CD4-positive, alpha-beta T cell (primary cell): ENCODE data around the gene PLET1. TPM values are rescaled to one million over a fixed set of nuclear protein-coding genes. Genes with fewer than 3 reads are reported as not detected.

Experiments used
- ATAC-seq: fragments of 200-7000 bp; cut with Tn5 transposase; one replicate; pipeline ENCODE4 v1.10.0; 2022; ENCODE audit warnings: mild to moderate bottlenecking; ENCODE audit not compliant: poor library complexity
- CTCF ChIA-PET: fragments of 350-600 bp; sonication (Branson Sonifier 250); formaldehyde crosslinking; loops from one replicate; lab custom pipeline; 2021; ENCODE audit warnings: antibody characterized with exemption, inconsistent platforms; lab: Charles Lee
- POLR2A ChIA-PET: fragments of 350-600 bp; sonication (Branson Sonifier 250); formaldehyde crosslinking; loops from one replicate; lab custom pipeline; 2021; ENCODE audit warnings: antibody characterized with exemption, inconsistent platforms; lab: Charles Lee
- DNase-seq, 14 experiments: peaks; one replicate each; pipeline ENCODE4 v3.0.0-alpha.2; 2013 to 2020; ENCODE audit warnings: mixed read lengths in 2 of 14
- H3K27ac ChIP-seq, 2 donors: one replicate each; pipeline versions ENCODE4 v1.5.1 to v1.7.0; 2013; ENCODE audit warnings: low read length in 2 of 2, low read depth in 1 of 2, mild to moderate bottlenecking in 1 of 2
- H3K27me3 ChIP-seq, 2 experiments: 1 replicate in 1 of 2; 2 replicates in 1 of 2; pipeline versions ENCODE4 v1.6.1 to v1.7.0; 2013; ENCODE audit warnings: low read length in 2 of 2, control low read depth in 1 of 2, mild to moderate bottlenecking in 1 of 2, moderate library complexity in 1 of 2; ENCODE audit not compliant: insufficient read depth in 2 of 2, control insufficient read depth in 1 of 2
- H3K36me3 ChIP-seq: one replicate; pipeline ENCODE4 v1.6.1; 2013; ENCODE audit warnings: low read length, control low read depth; ENCODE audit not compliant: insufficient read depth
- H3K4me1 ChIP-seq: one replicate; pipeline ENCODE4 v1.6.1; 2013; ENCODE audit warnings: low read length, control low read depth; ENCODE audit not compliant: insufficient read depth
- H3K4me3 ChIP-seq: one replicate; pipeline ENCODE4 v1.5.1; 2013; ENCODE audit warnings: mild to moderate bottlenecking, low read length, moderate library complexity
- H3K9me3 ChIP-seq, 2 experiments: 1 replicate in 1 of 2; 2 replicates in 1 of 2; pipeline versions ENCODE4 v1.6.1 to v1.7.0; 2013; ENCODE audit warnings: low read length in 2 of 2, mild to moderate bottlenecking in 2 of 2, control low read depth in 1 of 2, moderate library complexity in 1 of 2; ENCODE audit not compliant: control insufficient read depth in 1 of 2, insufficient read depth in 1 of 2
- H3K27ac Mint-ChIP-seq: one replicate; pipeline ENCODE4 v1.8.0; 2020; ENCODE audit warnings: mixed read lengths
- H3K27me3 Mint-ChIP-seq: one replicate; pipeline ENCODE4 v1.8.0; 2021; ENCODE audit warnings: mixed read lengths
- H3K36me3 Mint-ChIP-seq: one replicate; pipeline ENCODE4 v1.8.0; 2021; ENCODE audit warnings: low read depth, mixed read lengths
- H3K4me1 Mint-ChIP-seq: one replicate; pipeline ENCODE4 v1.8.0; 2021; ENCODE audit warnings: low read depth, mixed read lengths
- H3K4me3 Mint-ChIP-seq: one replicate; pipeline ENCODE4 v1.8.0; 2020; ENCODE audit warnings: mild to moderate bottlenecking, mixed read lengths
- H3K9me3 Mint-ChIP-seq: one replicate; pipeline ENCODE4 v1.8.0; 2020; ENCODE audit warnings: mixed read lengths
- intact Hi-C, 2 experiments: fragments of 100-400 bp; cut with DNase I in 1 of 2; cut with micrococcal nuclease in 1 of 2; formaldehyde crosslinking; loops; one replicate each; pipeline versions ENCODE4 v1.15.1 to v1.9.0; 2023 to 2025; cut with DNase I, micrococcal nuclease
- total RNA-seq, 174 experiments: library from RNA in 2 of 174; stranded (reverse) in 2 of 174; gene quantifications; one replicate each; pipeline ENCODE4 v1.2.3 and lab custom pipeline; 2021 to 2026
- TF ChIP-seq, protein P1 (sequence below): fragments of 200-600 bp; IDR thresholded peaks from one replicate; pipeline ENCODE4 v1.8.0; 2022; ENCODE audit warnings: antibody characterized with exemption, mild to moderate bottlenecking

PLET1 gene
- total RNA-seq, 2 experiments from 2014 or later = not detected

DNA sequence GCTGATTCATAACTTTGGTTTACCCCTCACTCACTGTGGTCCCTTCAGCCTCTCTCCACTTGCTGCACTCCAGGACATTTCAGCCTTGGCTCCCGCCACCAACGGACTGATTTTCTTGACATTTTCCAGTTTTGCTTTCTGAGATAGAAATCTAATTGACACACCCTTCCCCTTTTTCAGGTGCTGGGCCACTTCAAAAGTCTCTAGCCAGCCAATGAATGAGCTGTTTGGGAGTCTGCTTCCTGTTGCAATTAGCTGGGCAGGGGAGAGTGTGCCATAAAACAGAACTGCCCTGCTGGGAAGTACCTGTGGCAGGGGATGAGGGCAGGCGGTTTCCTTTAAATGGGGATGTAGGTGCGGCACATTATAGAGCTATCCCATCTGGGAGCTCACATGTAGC, 21.1 kb upstream of the PLET1 start:
- Mint-ChIP-seq H3K4me1 (peaks cover 17% of the 10 kb centered on the region), H3K4me3 (peak overlapping the region; percentile 71), H3K36me3 (no peaks in the 10 kb centered on the region), H3K9me3 (no peaks in the 10 kb centered on the region), H3K27me3 (no peaks in the 10 kb centered on the region), H3K27ac (no peak overlapping the region)
- TF ChIP-seq, protein P1, sequence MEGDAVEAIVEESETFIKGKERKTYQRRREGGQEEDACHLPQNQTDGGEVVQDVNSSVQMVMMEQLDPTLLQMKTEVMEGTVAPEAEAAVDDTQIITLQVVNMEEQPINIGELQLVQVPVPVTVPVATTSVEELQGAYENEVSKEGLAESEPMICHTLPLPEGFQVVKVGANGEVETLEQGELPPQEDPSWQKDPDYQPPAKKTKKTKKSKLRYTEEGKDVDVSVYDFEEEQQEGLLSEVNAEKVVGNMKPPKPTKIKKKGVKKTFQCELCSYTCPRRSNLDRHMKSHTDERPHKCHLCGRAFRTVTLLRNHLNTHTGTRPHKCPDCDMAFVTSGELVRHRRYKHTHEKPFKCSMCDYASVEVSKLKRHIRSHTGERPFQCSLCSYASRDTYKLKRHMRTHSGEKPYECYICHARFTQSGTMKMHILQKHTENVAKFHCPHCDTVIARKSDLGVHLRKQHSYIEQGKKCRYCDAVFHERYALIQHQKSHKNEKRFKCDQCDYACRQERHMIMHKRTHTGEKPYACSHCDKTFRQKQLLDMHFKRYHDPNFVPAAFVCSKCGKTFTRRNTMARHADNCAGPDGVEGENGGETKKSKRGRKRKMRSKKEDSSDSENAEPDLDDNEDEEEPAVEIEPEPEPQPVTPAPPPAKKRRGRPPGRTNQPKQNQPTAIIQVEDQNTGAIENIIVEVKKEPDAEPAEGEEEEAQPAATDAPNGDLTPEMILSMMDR = no peak
- Histone ChIP-seq H3K4me1 (peaks cover 22% of the 10 kb centered on the region), H3K9me3 (no peaks in the 10 kb centered on the region), H3K27ac (no peak overlapping the region), H3K27me3 (no peaks in the 10 kb centered on the region), H3K4me3 (no peak overlapping the region), H3K36me3 (no peaks in the 10 kb centered on the region)
- peak in 2 of 14 experiments; percentile 20 to 28 for DNase-seq
- intact Hi-C loops = loop anchor here in 1 of 2 experiments (2.0 to 10.0 kb wide), 4 partner anchors 169 to 1493 kb away; partner anchors contain the start of genes CLDN25 and ZW10
- CTCF ChIA-PET = interaction anchor here (2.9 kb wide), 1 partner anchor 60 kb away, joined by 49 read pairs; no protein-coding TSS in a partner anchor
- no peak for ATAC-seq
- POLR2A ChIA-PET = interaction anchor here (0.6 to 2.8 kb wide), 2 partner anchors 56 to 1595 kb away, joined by 3 to 18 read pairs; partner anchors contain the start of gene PTS

DNA sequence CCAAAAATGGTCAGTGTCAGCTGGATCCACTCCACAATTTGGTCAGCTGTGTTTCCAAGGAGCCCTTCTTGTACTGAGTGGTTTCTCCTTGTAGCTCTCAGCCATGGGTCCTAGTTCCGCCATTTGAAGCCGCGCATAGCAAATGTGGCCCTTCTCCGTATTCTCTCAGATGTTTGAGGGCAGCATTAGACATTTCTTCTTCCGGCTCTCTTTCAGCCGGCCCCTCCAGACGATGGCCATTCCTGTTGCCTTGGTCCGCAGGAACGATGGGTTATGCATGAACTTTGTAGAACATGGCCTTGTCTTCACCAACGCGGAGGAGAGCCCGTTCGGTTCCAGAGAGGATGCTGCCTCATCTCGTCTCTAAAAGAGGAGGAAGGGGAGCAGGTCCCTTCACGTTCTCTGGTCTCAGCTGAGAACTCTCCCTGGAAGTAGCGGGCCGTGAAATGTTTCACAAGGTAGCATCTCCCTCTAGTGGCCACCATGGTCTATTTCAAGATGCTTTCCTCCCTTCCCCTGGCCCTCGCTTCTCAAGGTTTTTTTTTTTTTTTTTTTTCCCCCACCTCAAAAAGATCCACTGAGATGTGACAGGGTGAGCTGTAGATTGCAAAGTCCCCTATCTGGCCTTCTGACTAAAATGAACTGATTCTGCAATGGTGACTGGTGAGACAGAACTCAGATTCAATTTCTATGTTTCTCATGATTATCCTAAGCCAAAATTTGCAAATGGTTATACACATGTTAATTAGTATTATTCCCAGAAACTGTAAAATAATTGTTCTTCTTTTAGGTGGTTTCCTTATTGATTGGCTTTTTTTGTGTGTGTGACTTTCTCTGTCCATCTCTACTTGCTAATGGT, 19.8 kb upstream of the PLET1 start:
- ATAC-seq (peak; percentile 90), DNase-seq (peak; percentile 38 to 90 (median 56))
- ChIA-PET POLR2A (interaction anchor here (0.9 to 2.8 kb wide), 4 partner anchors 54 to 1033 kb away, joined by 3 to 18 read pairs (median 7); partner anchors contain the start of gene PTS), CTCF (interaction anchor here (0.6 to 2.9 kb wide), 23 partner anchors 8 to 1561 kb away, joined by 3 to 49 read pairs (median 4); partner anchors contain the start of gene PTS)
- intact Hi-C loops = loop anchor here (1.0 to 10.0 kb wide), 5 partner anchors 61 to 1494 kb away; partner anchors contain the start of genes CLDN25 (in 1 of the 2) and ZW10 (in 1 of the 2)
- TF ChIP-seq, protein P1 = peak; percentile 44
- H3K4me3 Mint-ChIP-seq = peak overlapping the region; percentile 92
- no peaks in the 10 kb centered on the region for H3K9me3 Mint-ChIP-seq
- peak overlapping the region; percentile 61 for H3K4me3 ChIP-seq
- H3K4me1 Mint-ChIP-seq = peaks cover 17% of the 10 kb centered on the region
- H3K27ac Mint-ChIP-seq = peak overlapping the region; percentile 64
- no peaks in the 10 kb centered on the region for H3K9me3 ChIP-seq
- no peaks in the 10 kb centered on the region for H3K27me3 ChIP-seq
- H3K27me3 Mint-ChIP-seq = no peaks in the 10 kb centered on the region
- no peak overlapping the region for H3K27ac ChIP-seq
- no peaks in the 10 kb centered on the region for H3K36me3 ChIP-seq
- H3K4me1 ChIP-seq = peaks cover 22% of the 10 kb centered on the region
- H3K36me3 Mint-ChIP-seq = no peaks in the 10 kb centered on the region

DNA sequence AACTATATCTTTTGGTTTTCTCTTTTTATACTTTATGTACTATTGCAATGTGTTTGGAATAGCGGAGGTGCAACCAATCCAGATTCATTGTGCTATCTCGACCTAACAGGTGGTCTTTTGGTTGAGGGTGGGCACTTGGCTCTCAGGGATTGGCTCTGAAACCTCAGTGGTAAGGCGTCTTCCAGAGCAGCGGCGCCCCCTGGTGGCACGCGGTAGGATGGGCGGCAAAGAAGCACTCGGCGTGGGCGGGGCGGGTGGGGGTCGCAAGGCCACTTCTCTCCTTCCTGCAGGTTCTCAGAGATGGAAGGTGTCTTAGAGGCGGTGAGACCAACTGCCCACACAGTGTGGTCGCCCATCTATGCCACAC, 19.2 kb upstream of the PLET1 start:
- TF ChIP-seq, protein P1 = peak; percentile 68
- Histone ChIP-seq H3K27ac (no peak overlapping the region), H3K4me1 (peaks cover 22% of the 10 kb centered on the region), H3K4me3 (peak overlapping the region; percentile 61), H3K36me3 (no peaks in the 10 kb centered on the region), H3K27me3 (no peaks in the 10 kb centered on the region), H3K9me3 (no peaks in the 10 kb centered on the region)
- peak; percentile 63 to 87 (median 72) for DNase-seq
- peak; percentile 77 for ATAC-seq
- POLR2A ChIA-PET = interaction anchor here (0.9 to 2.8 kb wide), 4 partner anchors 54 to 1034 kb away, joined by 3 to 18 read pairs (median 7); partner anchors contain the start of gene PTS
- Mint-ChIP-seq H3K27ac (peak overlapping the region; percentile 64), H3K9me3 (no peaks in the 10 kb centered on the region), H3K27me3 (no peaks in the 10 kb centered on the region), H3K36me3 (no peaks in the 10 kb centered on the region), H3K4me3 (peak overlapping the region; percentile 92), H3K4me1 (peaks cover 17% of the 10 kb centered on the region)
- CTCF ChIA-PET = interaction anchor here (0.6 to 2.9 kb wide), 20 partner anchors 8 to 1493 kb away, joined by 3 to 49 read pairs (median 4); partner anchors contain the start of gene PTS
- intact Hi-C loops = loop anchor here (1.0 to 10.0 kb wide), 5 partner anchors 61 to 1495 kb away; partner anchors contain the start of genes CLDN25 (in 1 of the 2) and ZW10 (in 1 of the 2)
